Measurements from ENCODE around the gene ZFYVE28.
"Not testable (repeated sequence)": the region's sequence is repeated elsewhere in the genome, so short reads cannot be mapped to it uniquely, and the experiment has no call there.

ZFYVE28 gene

GRCh38 chr4:2417765-2418649 lies at the start of gene ZFYVE28:
Gene ZFYVE28, minus strand, starts transcription at chr4:2418645. Its CDS starts 322 bp downstream, at chr4:2418323.
- DNase-seq: no peak

- DNase-seq: not testable (repeated sequence)
Measured at GRCh38 chr4:2465544-2465943, 47.1 kb upstream of the ZFYVE28 start.

- DNase-seq: no peak
Measured at GRCh38 chr4:2465032-2465431, 46.6 kb upstream of the ZFYVE28 start.

GRCh38 chr4:2462992-2463762 lies 44.7 kb upstream of the ZFYVE28 start:
- DNase-seq: no peak

- peak; percentile 38 for DNase-seq
Measured at GRCh38 chr4:2462218-2462991, 44.0 kb upstream of the ZFYVE28 start.

- DNase-seq: no peak
Measured at GRCh38 chr4:2461246-2461960, 43.0 kb upstream of the ZFYVE28 start.

GRCh38 chr4:2459589-2460349 lies 41.3 kb upstream of the ZFYVE28 start:
- no peak for DNase-seq

GRCh38 chr4:2458546-2459491 lies 40.4 kb upstream of the ZFYVE28 start:
- no peak for DNase-seq

- DNase-seq: no peak
Measured at GRCh38 chr4:2457481-2458295, 39.2 kb upstream of the ZFYVE28 start.

DNA sequence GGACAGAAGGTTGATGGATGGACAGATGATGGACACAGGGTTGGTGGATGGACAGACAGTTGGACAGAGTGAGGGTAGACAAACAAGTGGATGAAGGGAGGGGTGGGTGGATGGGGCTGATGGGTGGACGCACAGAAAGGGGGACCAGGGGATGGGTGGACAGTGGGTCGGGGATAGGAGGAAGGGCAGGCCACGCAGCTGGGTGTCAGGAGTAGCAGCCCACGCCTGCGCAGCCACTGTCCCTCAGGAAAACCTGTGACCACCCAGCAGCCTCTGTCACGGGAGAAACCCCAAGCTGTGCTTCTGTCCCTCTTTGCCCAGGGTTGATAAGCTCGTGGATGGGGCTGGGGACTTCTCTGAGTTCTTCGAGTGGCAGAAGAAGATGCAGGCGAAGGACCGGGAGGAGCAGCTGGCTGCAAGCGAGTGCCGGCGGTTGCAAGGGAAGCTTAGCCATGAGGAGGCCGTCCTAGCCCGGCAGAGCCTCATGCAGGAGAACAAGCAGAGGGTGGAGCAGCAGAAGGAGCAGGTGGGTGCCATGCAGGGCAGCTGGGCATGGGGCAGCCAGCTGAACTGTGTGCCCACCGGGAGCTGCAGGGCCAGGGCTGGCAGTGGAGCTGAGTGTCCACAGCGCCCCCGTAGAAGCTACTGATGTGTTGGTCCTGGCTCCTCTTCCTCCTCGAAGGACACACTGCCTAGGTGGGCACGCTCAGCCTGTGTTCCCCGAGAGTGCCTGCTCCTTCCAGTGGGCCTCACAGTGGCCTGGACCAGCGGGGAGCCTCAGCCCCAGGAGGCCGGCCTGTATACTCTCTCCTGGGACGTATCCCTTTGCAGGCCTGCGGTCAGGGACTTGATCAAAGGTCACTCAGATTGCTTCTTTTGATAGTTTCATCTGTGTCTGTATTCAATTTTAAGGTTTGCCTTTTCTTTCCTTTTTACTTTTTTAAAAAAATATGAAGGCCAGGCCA lies 33.7 kb upstream of the ZFYVE28 start:
- no peak for DNase-seq

DNA sequence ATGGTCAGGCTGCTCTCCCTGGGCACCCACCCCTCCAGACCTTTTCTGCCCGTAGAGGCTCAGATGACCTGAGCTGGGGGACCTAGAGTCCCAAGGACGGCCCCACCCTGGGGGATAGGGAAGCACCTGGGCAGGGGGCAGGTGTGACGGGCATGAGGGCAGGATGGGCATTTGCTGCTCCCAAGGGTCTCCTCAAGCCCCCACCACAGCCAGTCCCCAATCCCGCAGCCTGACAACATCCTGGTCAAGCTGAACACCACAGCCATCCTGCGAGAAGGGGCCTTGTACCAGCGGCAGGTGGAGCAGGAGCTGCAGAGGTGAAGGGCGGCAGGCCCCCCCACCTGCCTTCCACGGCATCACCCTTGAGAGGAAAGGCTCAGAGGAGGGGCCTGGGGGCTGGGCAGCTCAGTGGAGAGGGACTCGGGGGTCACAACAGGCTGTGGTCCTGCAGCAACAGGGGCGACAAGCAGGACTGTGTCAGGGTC lies 32.6 kb upstream of the ZFYVE28 start:
- no peak for DNase-seq

DNA sequence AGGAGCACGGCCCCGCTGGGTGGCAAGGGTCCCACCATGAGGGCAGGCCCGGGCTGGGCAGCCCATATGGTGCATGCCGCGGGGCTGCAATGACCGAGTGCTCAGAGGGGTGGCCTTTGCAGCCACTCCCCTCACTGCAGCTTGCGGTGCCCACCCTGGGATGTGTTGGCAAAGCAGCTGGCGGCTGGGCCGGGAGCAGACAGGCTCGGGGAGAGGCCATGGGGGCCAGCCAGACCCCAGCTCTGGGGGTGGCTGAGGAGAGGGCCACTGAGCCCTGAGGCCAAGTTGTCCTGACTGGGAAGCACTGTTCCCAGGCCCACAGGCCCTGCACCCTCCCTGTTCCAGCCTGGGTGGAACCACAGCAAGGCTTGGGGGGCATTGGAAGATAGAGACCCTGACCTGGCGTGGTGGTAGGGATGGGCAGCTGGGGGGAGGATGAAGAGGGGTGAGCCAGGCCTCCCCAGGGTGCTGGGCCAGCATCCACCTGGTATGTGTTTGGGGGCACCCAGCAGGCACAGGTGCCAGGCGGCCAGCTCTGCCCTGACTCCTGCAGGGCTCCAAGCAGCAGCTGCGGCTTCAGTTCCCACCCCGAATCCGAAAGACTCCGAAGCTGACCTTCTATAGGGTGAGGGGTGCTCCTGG lies 32.1 kb upstream of the ZFYVE28 start:
- DNase-seq: no peak

- DNase-seq: no peak
Measured at GRCh38 chr4:2449511-2450392, 31.3 kb upstream of the ZFYVE28 start.

DNA sequence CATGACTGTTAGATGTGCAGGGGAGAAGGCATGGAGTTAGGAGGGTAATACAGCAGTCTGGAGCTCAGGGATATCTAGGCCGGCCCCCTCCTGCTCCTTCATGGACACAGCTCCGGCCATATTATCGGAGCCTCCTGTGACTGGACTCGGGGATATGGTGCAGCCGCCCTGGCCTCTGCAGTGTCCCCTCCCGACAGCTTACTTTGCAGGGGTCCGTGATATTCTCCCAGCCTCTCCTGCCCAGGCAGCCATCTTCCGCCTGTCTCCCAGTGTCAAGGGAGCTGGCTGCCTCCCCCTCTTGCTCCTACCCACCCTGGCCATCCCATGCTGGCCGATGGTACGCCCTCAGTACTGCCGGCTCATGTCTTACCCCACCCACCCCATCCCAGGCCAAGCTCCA lies 30.6 kb upstream of the ZFYVE28 start:
- DNase-seq: no peak

DNA sequence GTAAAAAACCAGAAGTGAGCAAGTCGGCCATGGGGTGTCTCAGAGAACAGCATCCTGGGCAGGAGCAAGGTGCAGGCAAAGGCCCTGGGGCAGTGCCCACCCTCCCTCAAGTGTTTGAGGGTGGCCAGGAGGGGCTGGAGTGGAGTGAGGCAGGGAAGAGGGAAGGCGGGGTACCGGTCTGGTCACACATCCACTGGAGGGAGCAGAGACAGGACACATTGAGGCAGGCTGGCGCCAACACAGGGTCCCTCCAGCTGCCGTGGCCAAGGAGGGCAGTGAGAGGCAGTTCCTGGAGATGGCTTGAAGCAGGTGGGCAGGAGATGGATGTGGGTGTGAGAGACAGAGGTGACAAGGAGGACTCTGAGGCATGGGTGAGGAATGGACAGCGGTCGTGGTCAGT lies 30.1 kb upstream of the ZFYVE28 start:
- DNase-seq: no peak

Measured in NCI-H2171 (cell line).